ENCODE data around the gene TIGD1. TPM values are rescaled to one million over a fixed set of nuclear protein-coding genes. Genes with fewer than 3 reads are reported as not detected.

Gene TIGD1
- total RNA-seq, 1 donor from 2014 or later = 12.3 TPM

- Mint-ChIP-seq H3K9me3 (ENCODE audit: unreplicated experiment) (peaks cover 4% of the 10 kb centered on the region), H3K36me3 (ENCODE audit: unreplicated experiment) (no peaks in the 10 kb centered on the region), H3K27me3 (ENCODE audit: unreplicated experiment) (peaks cover 12% of the 10 kb centered on the region), H3K4me3 (ENCODE audit: unreplicated experiment) (no peak overlapping the region), H3K27ac (ENCODE audit: unreplicated experiment) (no peak overlapping the region), H3K4me1 (ENCODE audit: low read depth, unreplicated experiment) (peaks cover 3% of the 10 kb centered on the region)
- no peak for TF ChIP-seq CTCF (IDR thresholded peaks at IDR 0.05; ENCODE audit: partially characterized antibody, unreplicated experiment)
- no peak for DNase-seq
These were observed 27.5 kb downstream of the TIGD1 start for GRCh38 chr2:232522623-232523401.

- Mint-ChIP-seq H3K27me3 (ENCODE audit: unreplicated experiment) (peaks cover 10% of the 10 kb centered on the region), H3K9me3 (ENCODE audit: unreplicated experiment) (peaks cover 4% of the 10 kb centered on the region), H3K4me3 (ENCODE audit: unreplicated experiment) (no peak overlapping the region)
These were observed 28.3 kb downstream of the TIGD1 start for GRCh38 chr2:232521959-232522622.

DNA sequence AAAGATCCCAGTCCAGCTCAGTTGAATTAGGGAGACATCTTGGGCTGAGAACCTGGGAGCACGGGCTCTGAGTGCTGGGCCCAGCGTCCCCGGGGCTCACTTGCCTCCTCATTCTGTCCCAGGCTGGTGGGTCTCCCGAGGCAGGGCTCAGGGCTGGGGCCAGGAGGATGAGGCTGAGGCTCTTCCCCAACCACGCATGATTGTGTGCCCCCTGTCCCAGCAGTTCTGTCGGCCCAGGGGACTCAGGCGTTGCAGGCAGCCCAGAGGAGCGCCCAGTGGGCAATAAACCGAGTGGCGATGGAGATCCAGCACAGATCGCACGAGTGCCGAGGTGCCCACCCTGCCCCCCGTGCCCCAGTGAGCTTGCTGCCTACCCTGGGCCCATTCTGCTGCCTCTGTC is 29.3 kb downstream of the TIGD1 start:
- H3K27ac Mint-ChIP-seq (ENCODE audit: unreplicated experiment) = no peak overlapping the region
- DNase-seq = no peak
- H3K27me3 Mint-ChIP-seq (ENCODE audit: unreplicated experiment) = peaks cover 8% of the 10 kb centered on the region
- no peak overlapping the region for H3K4me3 Mint-ChIP-seq (ENCODE audit: unreplicated experiment)
- peaks cover 4% of the 10 kb centered on the region for H3K9me3 Mint-ChIP-seq (ENCODE audit: unreplicated experiment)
- peaks cover 2% of the 10 kb centered on the region for H3K4me1 Mint-ChIP-seq (ENCODE audit: low read depth, unreplicated experiment)
- TF ChIP-seq CTCF (IDR thresholded peaks at IDR 0.05; ENCODE audit: partially characterized antibody, unreplicated experiment) = no peak
- H3K36me3 Mint-ChIP-seq (ENCODE audit: unreplicated experiment) = no peaks in the 10 kb centered on the region

More at GRCh38 chr2:232521959-232522622, 28.3 kb downstream of the TIGD1 start:
- peak; percentile 77 for DNase-seq
- H3K4me1 Mint-ChIP-seq (ENCODE audit: low read depth, unreplicated experiment) = peaks cover 3% of the 10 kb centered on the region
- H3K27ac Mint-ChIP-seq (ENCODE audit: unreplicated experiment) = no peak overlapping the region
- peak; percentile 100 for TF ChIP-seq CTCF (IDR thresholded peaks at IDR 0.05; ENCODE audit: partially characterized antibody, unreplicated experiment)
- no peaks in the 10 kb centered on the region for H3K36me3 Mint-ChIP-seq (ENCODE audit: unreplicated experiment)

- peaks cover 4% of the 10 kb centered on the region for H3K9me3 Mint-ChIP-seq (ENCODE audit: unreplicated experiment)
- no peak for DNase-seq
- H3K27ac Mint-ChIP-seq (ENCODE audit: unreplicated experiment) = no peak overlapping the region
- H3K27me3 Mint-ChIP-seq (ENCODE audit: unreplicated experiment) = peaks cover 10% of the 10 kb centered on the region
- no peaks in the 10 kb centered on the region for H3K36me3 Mint-ChIP-seq (ENCODE audit: unreplicated experiment)
- no peak for TF ChIP-seq CTCF (IDR thresholded peaks at IDR 0.05; ENCODE audit: partially characterized antibody, unreplicated experiment)
- H3K4me1 Mint-ChIP-seq (ENCODE audit: low read depth, unreplicated experiment) = peaks cover 2% of the 10 kb centered on the region
- no peak overlapping the region for H3K4me3 Mint-ChIP-seq (ENCODE audit: unreplicated experiment)
These were observed 29.9 kb downstream of the TIGD1 start for GRCh38 chr2:232520489-232520888.

Data from glutamatergic neuron (in vitro differentiated cells).